Measurements from ENCODE around the gene CKB. TPM values are rescaled to one million over a fixed set of nuclear protein-coding genes. Genes with fewer than 3 reads are reported as not detected.
"Not testable (repeated sequence)": the region's sequence is repeated elsewhere in the genome, so short reads cannot be mapped to it uniquely, and the experiment has no call there.

CKB gene
- total RNA-seq, 3 donors from 2014 or later: 1,316 to 3,346 (median 2,079) TPM

- intact Hi-C loops (cut with DNase I, micrococcal nuclease): no loop called here
- Histone ChIP-seq H3K9me3 (no peaks in the 10 kb centered on the region), H3K4me3 (no peak overlapping the region), H3K4me1 (ENCODE audit: low read depth) (peaks cover 52% of the 10 kb centered on the region), H3K36me3 (ENCODE audit: low read depth) (no peaks in the 10 kb centered on the region)
- ATAC-seq (peak; percentile 1), DNase-seq (peak in 1 of 3 donors; percentile 40)
- no peak for TF ChIP-seq CTCF (IDR thresholded peaks at IDR 0.05)
Measured at GRCh38 chr14:103527408-103528145, 4.9 kb upstream of the CKB start.

- intact Hi-C loops (cut with DNase I, micrococcal nuclease): no loop called here
- Histone ChIP-seq H3K4me1 (ENCODE audit: low read depth) (peaks cover 52% of the 10 kb centered on the region), H3K9me3 (no peaks in the 10 kb centered on the region), H3K4me3 (no peak overlapping the region), H3K36me3 (ENCODE audit: low read depth) (no peaks in the 10 kb centered on the region)
- ATAC-seq: no peak
- no peak for DNase-seq
- TF ChIP-seq CTCF (IDR thresholded peaks at IDR 0.05): no peak
Measured at GRCh38 chr14:103526914-103527248, 4.3 kb upstream of the CKB start.

DNA sequence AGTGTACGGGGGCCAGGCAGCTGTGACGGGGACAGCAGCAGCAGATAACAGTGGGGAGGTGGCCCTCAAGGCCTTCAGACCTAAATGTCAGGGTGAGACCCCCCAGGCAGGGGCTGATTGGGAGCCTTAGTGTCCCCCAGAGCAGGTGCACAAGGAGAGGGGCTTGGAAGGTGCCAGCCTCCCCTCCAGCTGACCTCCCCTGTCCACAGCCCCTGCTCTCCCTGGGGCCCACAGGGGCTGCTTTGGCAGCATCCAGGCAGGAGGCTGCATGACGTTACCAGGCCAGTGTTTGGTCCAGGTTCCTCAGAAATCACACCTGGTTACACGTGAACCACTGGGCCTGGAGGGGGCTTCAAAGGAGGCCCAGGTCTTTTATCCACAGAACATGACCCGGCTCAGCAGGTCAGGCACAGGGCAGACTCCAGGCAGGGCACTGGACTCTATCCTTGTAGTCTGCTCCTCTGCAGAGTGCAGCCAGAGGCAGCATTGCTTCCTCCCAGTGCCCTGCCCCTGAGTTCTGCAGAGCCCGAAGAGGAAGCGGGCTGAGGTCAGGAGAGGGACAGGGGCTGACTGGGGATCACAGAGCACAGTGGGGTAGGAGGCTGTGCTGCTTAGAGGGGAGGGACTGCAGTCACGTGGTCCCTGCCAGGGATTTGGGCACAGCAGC lies 3.8 kb upstream of the CKB start:
- peak in 2 of 3 donors; percentile 63 to 69 for DNase-seq
- Histone ChIP-seq H3K36me3 (ENCODE audit: low read depth) (no peaks in the 10 kb centered on the region), H3K9me3 (no peaks in the 10 kb centered on the region), H3K4me1 (ENCODE audit: low read depth) (peaks cover 52% of the 10 kb centered on the region), H3K4me3 (no peak overlapping the region)
- intact Hi-C loops (cut with DNase I, micrococcal nuclease): no loop called here
- no peak for TF ChIP-seq CTCF (IDR thresholded peaks at IDR 0.05)
- ATAC-seq: peak; percentile 31

GRCh38 chr14:103525430-103526246 lies 3.0 kb upstream of the CKB start:
- H3K9me3 ChIP-seq, ATAC-seq: not testable (repeated sequence)
- DNase-seq: peak; percentile 48 to 64 (median 61)

DNA sequence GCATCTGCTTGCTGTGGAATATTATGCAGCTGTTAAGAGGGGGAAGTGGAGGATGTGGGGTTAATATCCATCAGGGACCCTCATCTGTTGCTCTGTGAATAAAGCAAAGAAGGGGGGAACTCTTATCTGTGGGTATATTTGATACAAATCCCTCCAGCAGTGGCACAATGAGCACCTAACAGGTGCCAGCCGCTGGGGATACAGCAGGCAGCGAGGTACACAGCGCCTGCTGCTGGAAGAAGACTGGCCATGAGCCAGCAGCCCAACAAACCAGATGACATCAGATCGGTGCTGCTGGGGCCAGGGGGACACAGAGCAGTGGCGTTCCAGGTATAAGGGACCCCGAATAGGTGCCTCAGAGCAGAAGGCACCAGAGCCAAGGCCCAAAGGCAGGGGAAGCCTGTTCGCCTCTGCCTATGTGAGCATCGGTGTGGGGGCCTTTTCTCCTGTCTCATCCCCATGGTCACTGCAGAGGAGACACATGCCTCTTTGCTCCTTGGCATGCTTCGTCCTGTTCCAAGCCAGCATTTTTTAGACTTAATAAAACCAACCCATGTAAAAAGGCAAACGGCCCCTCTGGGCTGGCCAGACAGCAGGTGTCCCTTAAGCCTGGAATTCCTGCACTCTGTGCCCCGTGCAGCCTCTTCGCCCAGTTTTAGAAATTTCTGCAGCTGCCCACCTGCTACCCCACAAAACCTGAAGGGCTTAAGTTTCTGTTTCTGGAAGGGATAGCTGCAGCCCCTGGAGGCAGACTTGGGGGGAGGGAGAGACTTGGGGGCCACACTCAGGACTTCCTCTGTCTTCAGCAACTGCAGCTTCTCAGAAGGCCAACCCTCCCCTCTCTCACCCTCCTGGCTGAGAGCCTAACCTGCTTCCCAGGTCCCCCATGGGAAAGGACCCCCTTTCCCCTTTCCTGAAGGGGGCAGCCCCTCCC lies 1.6 kb upstream of the CKB start:
- ATAC-seq (no peak), DNase-seq (peak in 2 of 3 donors; percentile 44 to 62)
- no peak for TF ChIP-seq CTCF (IDR thresholded peaks at IDR 0.05)
- Histone ChIP-seq H3K36me3 (ENCODE audit: low read depth) (no peaks in the 10 kb centered on the region), H3K9me3 (no peaks in the 10 kb centered on the region), H3K4me1 (ENCODE audit: low read depth) (peaks cover 51% of the 10 kb centered on the region), H3K4me3 (no peak overlapping the region)
- intact Hi-C loops (cut with DNase I, micrococcal nuclease): no loop called here

More at GRCh38 chr14:103525430-103526246, 3.0 kb upstream of the CKB start:
- H3K36me3 ChIP-seq (ENCODE audit: low read depth); H3K4me3 ChIP-seq; intact Hi-C loops (cut with DNase I, micrococcal nuclease): not testable (repeated sequence)
- H3K4me1 ChIP-seq (ENCODE audit: low read depth): peaks cover 54% of the 10 kb centered on the region
